Measurements from ENCODE around the gene CENPI. TPM values are rescaled to one million over a fixed set of nuclear protein-coding genes. Genes with fewer than 3 reads are reported as not detected.

CENPI gene
- total RNA-seq, 1 experiment from 2014 or later = 36.9 TPM

DNA sequence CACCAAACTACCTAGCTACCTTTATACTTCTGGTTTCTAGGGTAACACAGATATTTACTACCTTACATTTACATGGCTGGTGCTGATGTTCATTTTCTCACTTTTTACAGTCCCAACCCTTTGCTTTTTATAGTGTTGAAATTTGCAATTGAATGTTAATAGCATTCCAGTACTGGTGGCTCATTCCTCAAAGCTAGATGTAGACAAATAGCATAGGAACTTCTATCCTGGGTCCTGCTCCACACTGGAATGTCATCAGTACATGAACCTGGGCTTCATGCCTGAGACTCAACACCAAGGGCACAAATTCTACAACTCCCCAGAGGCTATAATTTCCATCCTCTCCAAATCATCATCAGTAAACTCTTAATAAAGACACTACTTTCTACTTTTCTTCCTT, 35.8 kb upstream of the CENPI start:
- H3K36me3 ChIP-seq (ENCODE audit: control insufficient read depth, insufficient read depth, low read length) = no peaks in the 10 kb centered on the region
- no peaks in the 10 kb centered on the region for H3K4me1 ChIP-seq (ENCODE audit: control insufficient read depth, insufficient read depth, low read length)
- ChIA-PET POLR2A (no interaction called here), CTCF (no interaction called here)
- DNase-seq (ENCODE audit: low read depth, low spot score) = no peak
- intact Hi-C loops (cut with micrococcal nuclease; ENCODE audit: unreplicated experiment) (no loop called here), in situ Hi-C loops (cut with HindIII; ENCODE audit: low pct_unique_long_range_greater_than_20kb, low sequenced_read_pairs) (no loop called here)
- no peak overlapping the region for H3K4me3 ChIP-seq (ENCODE audit: low read depth in 2 of 2, low read length in 2 of 2)
- no TSS peak for BruUV-seq (replicated peaks)
- ATAC-seq = no peak
- H3K9me3 ChIP-seq (ENCODE audit: control insufficient read depth, insufficient read depth, low read depth, low read length) = no peaks in the 10 kb centered on the region
- no peak overlapping the region for H3K27ac ChIP-seq (ENCODE audit: low read length)
- no peak for TF ChIP-seq POLR2AphosphoS5 (IDR thresholded peaks at IDR 0.05; ENCODE audit: low read depth, low read length)
- TF ChIP-seq SIN3A (IDR thresholded peaks at IDR 0.05; ENCODE audit: borderline replicate concordance, insufficient read depth, low read depth, low read length) = no peak
- TF ChIP-seq, protein P1, sequence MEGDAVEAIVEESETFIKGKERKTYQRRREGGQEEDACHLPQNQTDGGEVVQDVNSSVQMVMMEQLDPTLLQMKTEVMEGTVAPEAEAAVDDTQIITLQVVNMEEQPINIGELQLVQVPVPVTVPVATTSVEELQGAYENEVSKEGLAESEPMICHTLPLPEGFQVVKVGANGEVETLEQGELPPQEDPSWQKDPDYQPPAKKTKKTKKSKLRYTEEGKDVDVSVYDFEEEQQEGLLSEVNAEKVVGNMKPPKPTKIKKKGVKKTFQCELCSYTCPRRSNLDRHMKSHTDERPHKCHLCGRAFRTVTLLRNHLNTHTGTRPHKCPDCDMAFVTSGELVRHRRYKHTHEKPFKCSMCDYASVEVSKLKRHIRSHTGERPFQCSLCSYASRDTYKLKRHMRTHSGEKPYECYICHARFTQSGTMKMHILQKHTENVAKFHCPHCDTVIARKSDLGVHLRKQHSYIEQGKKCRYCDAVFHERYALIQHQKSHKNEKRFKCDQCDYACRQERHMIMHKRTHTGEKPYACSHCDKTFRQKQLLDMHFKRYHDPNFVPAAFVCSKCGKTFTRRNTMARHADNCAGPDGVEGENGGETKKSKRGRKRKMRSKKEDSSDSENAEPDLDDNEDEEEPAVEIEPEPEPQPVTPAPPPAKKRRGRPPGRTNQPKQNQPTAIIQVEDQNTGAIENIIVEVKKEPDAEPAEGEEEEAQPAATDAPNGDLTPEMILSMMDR (IDR thresholded peaks at IDR 0.05) = no peak
- H3K27me3 ChIP-seq (ENCODE audit: control insufficient read depth, insufficient read depth, low read length) = no peaks in the 10 kb centered on the region

DNA sequence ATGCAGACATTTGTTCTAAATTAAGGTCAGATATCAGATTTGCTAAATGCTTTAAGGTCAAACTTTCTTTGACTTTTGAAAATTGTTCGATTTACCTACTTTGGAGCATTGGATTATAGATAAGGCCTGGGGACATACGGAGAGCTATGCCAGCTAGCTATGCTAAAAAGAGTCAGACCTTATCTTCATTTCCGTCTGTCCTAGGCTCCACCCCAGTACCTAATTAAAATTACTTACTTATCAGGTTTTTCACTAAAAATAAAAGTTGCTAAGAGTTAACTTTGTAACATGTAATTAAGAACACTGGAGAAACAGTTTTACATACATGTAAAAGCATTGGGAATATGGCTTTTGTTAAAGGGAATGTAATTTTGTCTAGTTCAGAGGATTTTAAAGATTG, 26.4 kb upstream of the CENPI start:
- Histone ChIP-seq H3K9me3 (ENCODE audit: control insufficient read depth, insufficient read depth, low read depth, low read length) (no peaks in the 10 kb centered on the region), H3K36me3 (ENCODE audit: control insufficient read depth, insufficient read depth, low read length) (no peaks in the 10 kb centered on the region), H3K27ac (ENCODE audit: low read length) (no peak overlapping the region), H3K4me3 (ENCODE audit: low read depth in 2 of 2, low read length in 2 of 2) (no peak overlapping the region), H3K27me3 (ENCODE audit: control insufficient read depth, insufficient read depth, low read length) (no peaks in the 10 kb centered on the region), H3K4me1 (ENCODE audit: control insufficient read depth, insufficient read depth, low read length) (no peaks in the 10 kb centered on the region)
- ChIA-PET POLR2A (no interaction called here), CTCF (no interaction called here)
- intact Hi-C loops (cut with micrococcal nuclease; ENCODE audit: unreplicated experiment) = no loop called here
- ATAC-seq = no peak
- no TSS peak for BruUV-seq (replicated peaks)
- in situ Hi-C loops (cut with HindIII; ENCODE audit: low pct_unique_long_range_greater_than_20kb, low sequenced_read_pairs) = no loop called here
- TF ChIP-seq POLR2AphosphoS5 (IDR thresholded peaks at IDR 0.05; ENCODE audit: low read depth, low read length) = no peak
- no peak for DNase-seq (ENCODE audit: low read depth, low spot score)

DNA sequence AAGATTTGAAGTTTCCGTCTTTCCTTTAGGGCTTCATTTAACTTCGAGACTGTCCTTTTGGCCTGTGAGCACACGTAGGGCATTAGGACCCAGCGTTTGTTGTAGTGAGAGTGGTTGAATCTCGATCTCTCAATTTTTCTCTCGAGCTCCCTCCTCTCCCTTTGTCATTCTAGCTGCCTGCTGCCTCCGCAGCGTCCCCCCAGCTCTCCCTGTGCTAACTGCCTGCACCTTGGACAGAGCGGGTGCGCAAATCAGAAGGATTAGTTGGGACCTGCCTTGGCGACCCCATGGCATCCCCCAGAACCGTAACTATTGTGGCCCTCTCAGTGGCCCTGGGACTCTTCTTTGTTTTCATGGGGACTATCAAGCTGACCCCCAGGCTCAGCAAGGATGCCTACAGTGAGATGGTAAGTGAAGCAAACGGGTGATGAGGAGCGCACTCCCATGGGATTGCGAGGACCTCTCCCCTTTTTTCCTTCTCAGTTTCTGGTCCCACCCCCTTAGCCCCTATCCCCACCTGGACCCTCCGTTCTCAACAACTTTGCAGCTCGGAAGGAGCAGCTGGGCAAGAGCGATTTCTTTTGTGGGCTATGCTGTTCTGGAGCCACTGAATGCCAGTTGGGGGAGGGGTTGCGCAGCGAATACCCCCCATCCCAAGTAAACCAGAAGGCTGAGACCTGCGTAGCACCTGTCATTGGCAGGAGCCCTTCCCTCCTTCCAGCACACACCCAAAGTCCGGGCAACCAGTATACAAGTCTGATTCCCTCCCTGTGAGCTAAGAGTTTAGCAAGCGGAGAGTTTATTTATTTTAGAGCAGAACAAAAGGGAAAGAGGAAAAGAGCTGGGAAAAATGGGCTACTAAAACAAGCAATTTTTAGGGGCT, 19.0 kb upstream of the CENPI start, which contains the start of gene TMEM35A:
TMEM35A (plus strand) TSS at position 164 of the 883 bp plus-strand sequence; CDS start at position 288, 124 bp downstream.
- in situ Hi-C loops (cut with HindIII; ENCODE audit: low pct_unique_long_range_greater_than_20kb, low sequenced_read_pairs) (no loop called here), intact Hi-C loops (cut with micrococcal nuclease; ENCODE audit: unreplicated experiment) (no loop called here)
- ChIA-PET CTCF (no interaction called here), POLR2A (no interaction called here)
- no peaks in the 10 kb centered on the region for H3K9me3 ChIP-seq (ENCODE audit: control insufficient read depth, insufficient read depth, low read depth, low read length)
- no TSS peak for BruUV-seq (replicated peaks)
- no peak for DNase-seq (ENCODE audit: low read depth, low spot score)
- peak within 1 kb of the TSS in 1 of 2 experiments; percentile 23; a peak in 1 of 4 replicates for H3K4me3 ChIP-seq (ENCODE audit: low read depth in 2 of 2, low read length in 2 of 2)
- no peaks in the 10 kb centered on the region for H3K36me3 ChIP-seq (ENCODE audit: control insufficient read depth, insufficient read depth, low read length)
- no peak; the same call in 1 of the 2 replicates for ATAC-seq
- TF ChIP-seq, protein P1 (IDR thresholded peaks at IDR 0.05) = no peak
- TF ChIP-seq, protein P2, sequence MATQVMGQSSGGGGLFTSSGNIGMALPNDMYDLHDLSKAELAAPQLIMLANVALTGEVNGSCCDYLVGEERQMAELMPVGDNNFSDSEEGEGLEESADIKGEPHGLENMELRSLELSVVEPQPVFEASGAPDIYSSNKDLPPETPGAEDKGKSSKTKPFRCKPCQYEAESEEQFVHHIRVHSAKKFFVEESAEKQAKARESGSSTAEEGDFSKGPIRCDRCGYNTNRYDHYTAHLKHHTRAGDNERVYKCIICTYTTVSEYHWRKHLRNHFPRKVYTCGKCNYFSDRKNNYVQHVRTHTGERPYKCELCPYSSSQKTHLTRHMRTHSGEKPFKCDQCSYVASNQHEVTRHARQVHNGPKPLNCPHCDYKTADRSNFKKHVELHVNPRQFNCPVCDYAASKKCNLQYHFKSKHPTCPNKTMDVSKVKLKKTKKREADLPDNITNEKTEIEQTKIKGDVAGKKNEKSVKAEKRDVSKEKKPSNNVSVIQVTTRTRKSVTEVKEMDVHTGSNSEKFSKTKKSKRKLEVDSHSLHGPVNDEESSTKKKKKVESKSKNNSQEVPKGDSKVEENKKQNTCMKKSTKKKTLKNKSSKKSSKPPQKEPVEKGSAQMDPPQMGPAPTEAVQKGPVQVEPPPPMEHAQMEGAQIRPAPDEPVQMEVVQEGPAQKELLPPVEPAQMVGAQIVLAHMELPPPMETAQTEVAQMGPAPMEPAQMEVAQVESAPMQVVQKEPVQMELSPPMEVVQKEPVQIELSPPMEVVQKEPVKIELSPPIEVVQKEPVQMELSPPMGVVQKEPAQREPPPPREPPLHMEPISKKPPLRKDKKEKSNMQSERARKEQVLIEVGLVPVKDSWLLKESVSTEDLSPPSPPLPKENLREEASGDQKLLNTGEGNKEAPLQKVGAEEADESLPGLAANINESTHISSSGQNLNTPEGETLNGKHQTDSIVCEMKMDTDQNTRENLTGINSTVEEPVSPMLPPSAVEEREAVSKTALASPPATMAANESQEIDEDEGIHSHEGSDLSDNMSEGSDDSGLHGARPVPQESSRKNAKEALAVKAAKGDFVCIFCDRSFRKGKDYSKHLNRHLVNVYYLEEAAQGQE (IDR thresholded peaks at IDR 0.05; ENCODE audit: insufficient read depth in 1 of 2, low read depth in 2 of 2, low read length in 1 of 2) = no peak
- TF ChIP-seq SIN3A (IDR thresholded peaks at IDR 0.05; ENCODE audit: borderline replicate concordance, insufficient read depth, low read depth, low read length) (no peak), TCF7L2 (IDR thresholded peaks at IDR 0.05; ENCODE audit: low read depth, low read length) (no peak), POLR2AphosphoS5 (IDR thresholded peaks at IDR 0.05; ENCODE audit: low read depth, low read length) (no peak)
- H3K27ac ChIP-seq (ENCODE audit: low read length) = no peak within 1 kb of the TSS
- H3K27me3 ChIP-seq (ENCODE audit: control insufficient read depth, insufficient read depth, low read length) = no peaks in the 10 kb centered on the region
- no peaks in the 10 kb centered on the region for H3K4me1 ChIP-seq (ENCODE audit: control insufficient read depth, insufficient read depth, low read length)
